OCI-LY1 (cell line): ENCODE data around the gene HLF.

Source experiments
- H2AFZ ChIP-seq: fragments of 200-600 bp; sonication (generic), shearing (Covaris generic); 2 replicates; pipeline ENCODE4 v1.6.0; 2014; ENCODE audit warnings: antibody characterized with exemption, mild to moderate bottlenecking, low read length
- H3F3A ChIP-seq: fragments of 200-600 bp; sonication (generic), shearing (Covaris generic); 2 replicates; pipeline ENCODE4 v1.6.0; 2014; ENCODE audit warnings: mild to moderate bottlenecking, antibody characterized with exemption, low read length, moderate library complexity; ENCODE audit not compliant: insufficient read depth
- H3K27ac ChIP-seq: fragments of 200-600 bp; sonication (generic); 2 replicates; pipeline ENCODE4 v1.5.1; 2014; ENCODE audit warnings: low read length, mixed run types, mild to moderate bottlenecking, low read depth; ENCODE audit not compliant: poor library complexity, severe bottlenecking
- H3K27me3 ChIP-seq: fragments of 200-600 bp; sonication (generic); 2 replicates; pipeline ENCODE4 v1.6.0; 2014; ENCODE audit warnings: antibody characterized with exemption, mild to moderate bottlenecking, low read length, moderate library complexity; ENCODE audit not compliant: insufficient read depth
- H3K36me3 ChIP-seq: fragments of 200-600 bp; sonication (generic); 2 replicates; pipeline ENCODE4 v1.6.1; 2014; ENCODE audit warnings: mild to moderate bottlenecking, antibody characterized with exemption, low read length, moderate library complexity, mixed read lengths; ENCODE audit not compliant: insufficient read depth
- H3K4me1 ChIP-seq: fragments of 200-600 bp; sonication (generic); 2 replicates; pipeline ENCODE4 v1.5.1; 2014; ENCODE audit warnings: mild to moderate bottlenecking, low read length, moderate library complexity; ENCODE audit not compliant: insufficient read depth, severe bottlenecking
- H3K4me2 ChIP-seq: fragments of 200-600 bp; sonication (generic), shearing (Covaris generic); 2 replicates; pipeline ENCODE4 v1.6.1; 2014; ENCODE audit warnings: low read length
- H3K4me3 ChIP-seq: fragments of 200-600 bp; sonication (generic); 2 replicates; pipeline ENCODE4 v1.5.1; 2014; ENCODE audit warnings: low read length, low read depth, mild to moderate bottlenecking, mixed read lengths; ENCODE audit not compliant: poor library complexity, severe bottlenecking
- H3K79me2 ChIP-seq: fragments of 200-600 bp; shearing (Covaris generic); 2 replicates; pipeline ENCODE4 v1.6.1; 2016; ENCODE audit warnings: mixed run types, low read length, mixed read lengths; ENCODE audit not compliant: insufficient read depth
- H3K9ac ChIP-seq: fragments of 200-600 bp; sonication (generic), shearing (Covaris generic); 2 replicates; pipeline ENCODE4 v1.6.1; 2014; ENCODE audit warnings: mild to moderate bottlenecking, low read length, mixed read lengths
- H3K9me2 ChIP-seq: fragments of 200-600 bp; sonication (generic), shearing (Covaris generic); 2 replicates; pipeline ENCODE4 v1.6.1; 2014; ENCODE audit warnings: low read depth, mild to moderate bottlenecking, low read length, mixed read lengths
- H3K9me3 ChIP-seq: fragments of 200-600 bp; shearing (Covaris generic); 2 replicates; pipeline ENCODE4 v1.6.1; 2014; ENCODE audit warnings: low read length, mixed read lengths
- H4K20me1 ChIP-seq: fragments of 200-600 bp; sonication (generic), shearing (Covaris generic); 2 replicates; pipeline ENCODE4 v1.6.0; 2016; ENCODE audit warnings: mild to moderate bottlenecking, low read length; ENCODE audit not compliant: insufficient read depth
- EZH2 ChIP-seq: fragments of 200-600 bp; sonication (generic), shearing (Covaris generic); IDR thresholded peaks from 2 replicates; pipeline ENCODE4 v1.8.0; 2017; ENCODE audit warnings: borderline replicate concordance, mixed run types, mild to moderate bottlenecking, antibody characterized with exemption, low read length, moderate library complexity, mixed read lengths
- TF ChIP-seq, protein P1 (sequence below): fragments of 200-600 bp; sonication (generic), shearing (Covaris generic); IDR thresholded peaks from 2 replicates; pipeline ENCODE4 v1.5.1; 2017; ENCODE audit warnings: mild to moderate bottlenecking, antibody characterized with exemption, low read length, moderate library complexity, mixed read lengths

The HLF gene

DNA sequence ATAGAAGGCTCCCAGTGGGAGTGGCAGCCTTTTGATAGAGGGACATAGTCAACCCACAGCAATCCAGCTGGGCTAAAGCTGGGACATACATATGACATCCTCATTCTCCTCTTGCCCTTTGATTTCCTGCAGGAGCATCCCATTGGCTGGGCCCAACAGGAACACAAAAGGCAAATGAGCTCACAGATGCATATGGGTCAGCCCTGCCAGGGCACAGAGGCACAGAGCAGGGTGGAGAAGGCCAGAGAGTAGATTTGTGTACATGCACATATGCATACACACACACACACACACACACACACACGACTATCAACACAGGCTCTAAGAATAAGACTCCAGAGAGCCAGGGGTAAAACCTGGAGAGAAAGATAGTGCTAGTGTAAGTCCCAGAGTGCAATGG, 98.3 kb downstream of the HLF start:
- Histone ChIP-seq H3K36me3 (no peaks in the 10 kb centered on the region), H3K27me3 (no peaks in the 10 kb centered on the region; the same call in 1 of the 2 replicates), H4K20me1 (no peaks in the 10 kb centered on the region), H3K9me2 (no peaks in the 10 kb centered on the region), H3K9me3 (peaks cover 6% of the 10 kb centered on the region), H3F3A (no peaks in the 10 kb centered on the region), H3K79me2 (no peaks in the 10 kb centered on the region), H3K4me3 (no peak overlapping the region), H3K4me2 (no peak overlapping the region), H3K9ac (no peak overlapping the region), H3K27ac (no peak overlapping the region), H3K4me1 (no peaks in the 10 kb centered on the region), H2AFZ (no peak overlapping the region)
- no peak for TF ChIP-seq EZH2
- TF ChIP-seq, protein P1, sequence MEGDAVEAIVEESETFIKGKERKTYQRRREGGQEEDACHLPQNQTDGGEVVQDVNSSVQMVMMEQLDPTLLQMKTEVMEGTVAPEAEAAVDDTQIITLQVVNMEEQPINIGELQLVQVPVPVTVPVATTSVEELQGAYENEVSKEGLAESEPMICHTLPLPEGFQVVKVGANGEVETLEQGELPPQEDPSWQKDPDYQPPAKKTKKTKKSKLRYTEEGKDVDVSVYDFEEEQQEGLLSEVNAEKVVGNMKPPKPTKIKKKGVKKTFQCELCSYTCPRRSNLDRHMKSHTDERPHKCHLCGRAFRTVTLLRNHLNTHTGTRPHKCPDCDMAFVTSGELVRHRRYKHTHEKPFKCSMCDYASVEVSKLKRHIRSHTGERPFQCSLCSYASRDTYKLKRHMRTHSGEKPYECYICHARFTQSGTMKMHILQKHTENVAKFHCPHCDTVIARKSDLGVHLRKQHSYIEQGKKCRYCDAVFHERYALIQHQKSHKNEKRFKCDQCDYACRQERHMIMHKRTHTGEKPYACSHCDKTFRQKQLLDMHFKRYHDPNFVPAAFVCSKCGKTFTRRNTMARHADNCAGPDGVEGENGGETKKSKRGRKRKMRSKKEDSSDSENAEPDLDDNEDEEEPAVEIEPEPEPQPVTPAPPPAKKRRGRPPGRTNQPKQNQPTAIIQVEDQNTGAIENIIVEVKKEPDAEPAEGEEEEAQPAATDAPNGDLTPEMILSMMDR = no peak

DNA sequence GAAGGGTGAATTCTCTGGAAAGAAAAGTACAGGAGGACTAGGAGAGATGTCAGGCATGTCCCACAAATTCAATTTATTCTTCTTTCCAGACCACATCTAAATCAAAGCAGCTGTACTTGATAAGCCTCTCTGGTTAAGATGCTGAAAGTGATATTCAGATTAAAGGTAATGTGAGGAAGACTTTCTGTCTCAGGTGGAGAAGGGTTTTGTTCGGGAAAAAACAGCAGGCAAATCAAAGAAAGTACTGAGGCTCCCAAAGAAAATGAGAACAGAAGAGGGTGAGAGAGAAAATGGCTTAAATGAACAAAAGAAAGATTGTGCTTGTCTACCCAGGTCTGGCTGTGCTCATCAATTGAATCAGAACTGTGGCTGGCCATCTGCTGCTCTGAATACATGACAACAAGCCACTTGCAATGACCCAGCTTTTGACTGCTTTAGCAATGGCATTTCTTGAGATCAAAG, 101.3 kb downstream of the HLF start:
- Histone ChIP-seq H3K36me3 (no peaks in the 10 kb centered on the region), H3K9ac (no peak overlapping the region), H3K4me1 (no peaks in the 10 kb centered on the region), H3F3A (no peaks in the 10 kb centered on the region), H3K4me3 (no peak overlapping the region), H3K27ac (no peak overlapping the region), H3K9me2 (no peaks in the 10 kb centered on the region), H2AFZ (no peak overlapping the region), H3K27me3 (no peaks in the 10 kb centered on the region; the same call in 1 of the 2 replicates), H3K79me2 (no peaks in the 10 kb centered on the region), H3K4me2 (no peak overlapping the region), H3K9me3 (peaks cover 4% of the 10 kb centered on the region), H4K20me1 (no peaks in the 10 kb centered on the region)
- TF ChIP-seq EZH2 = no peak
- TF ChIP-seq, protein P1 = no peak

DNA sequence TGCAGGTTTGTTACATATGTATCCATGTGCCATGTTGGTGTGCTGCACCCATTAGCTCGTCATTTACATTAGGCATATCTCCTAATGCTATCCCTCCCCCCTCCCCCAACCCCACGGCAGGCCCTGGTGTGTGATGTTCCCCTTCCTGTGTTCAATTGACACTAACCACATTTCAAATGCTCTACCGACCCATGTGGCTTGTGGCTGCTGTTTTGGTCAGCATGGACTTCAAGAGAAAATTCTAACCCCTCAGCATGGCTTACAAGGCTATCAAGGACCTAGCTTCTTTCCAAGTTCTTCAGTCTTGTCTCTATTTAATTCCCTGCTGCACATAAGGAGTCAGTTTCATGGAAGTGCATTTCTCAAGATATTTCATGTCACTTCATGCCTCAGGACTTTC, 103.9 kb downstream of the HLF start:
- Histone ChIP-seq H3K4me1 (no peaks in the 10 kb centered on the region), H3K9ac (no peak overlapping the region), H4K20me1 (no peaks in the 10 kb centered on the region), H3F3A (no peaks in the 10 kb centered on the region), H3K4me3 (no peak overlapping the region), H3K4me2 (no peak overlapping the region), H2AFZ (no peak overlapping the region), H3K27ac (no peak overlapping the region), H3K9me2 (no peaks in the 10 kb centered on the region), H3K36me3 (no peaks in the 10 kb centered on the region), H3K79me2 (no peaks in the 10 kb centered on the region), H3K27me3 (no peaks in the 10 kb centered on the region), H3K9me3 (no peaks in the 10 kb centered on the region)
- TF ChIP-seq EZH2 = no peak
- TF ChIP-seq, protein P1 = no peak
